HG03342 (cell line): ENCODE data around the gene ADGRA1.
"Not testable (repeated sequence)": the region's sequence is repeated elsewhere in the genome, so short reads cannot be mapped to it uniquely, and the experiment has no call there.

Source experiments
- ATAC-seq: cut with Tn5 transposase; IDR thresholded peaks from one replicate; pipeline ENCODE4 v1.9.1; 2021; ENCODE audit warnings: mild to moderate bottlenecking, moderate library complexity; ENCODE audit not compliant: unreplicated experiment

The ADGRA1 gene

GRCh38 chr10:133174689-133175263 is 87.1 kb downstream of the ADGRA1 start:
- ATAC-seq = no peak

- not testable (repeated sequence) for ATAC-seq
These were observed 87.9 kb downstream of the ADGRA1 start for GRCh38 chr10:133175624-133176023.

DNA sequence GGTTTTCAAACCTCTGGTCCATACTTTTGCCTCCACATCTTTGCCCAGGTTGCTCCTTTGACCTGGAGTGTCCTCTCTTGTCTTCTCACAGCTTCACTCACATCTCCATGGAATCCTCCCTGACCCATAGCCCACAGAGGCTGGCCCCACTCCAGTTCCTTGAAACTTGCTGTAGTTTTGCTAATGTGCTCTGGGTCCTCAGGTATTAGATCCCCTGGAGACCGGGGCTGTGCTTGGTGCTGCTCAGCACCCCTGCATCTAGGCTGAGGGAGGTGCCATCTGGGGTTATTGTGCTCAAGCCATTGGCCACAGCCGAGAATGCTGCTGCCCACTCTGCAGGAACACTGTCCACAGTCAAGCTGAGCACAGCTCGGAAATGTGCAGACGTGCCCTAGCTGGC is 88.8 kb downstream of the ADGRA1 start:
- no peak for ATAC-seq

GRCh38 chr10:133177380-133178157 is 89.8 kb downstream of the ADGRA1 start:
- ATAC-seq = no peak

DNA sequence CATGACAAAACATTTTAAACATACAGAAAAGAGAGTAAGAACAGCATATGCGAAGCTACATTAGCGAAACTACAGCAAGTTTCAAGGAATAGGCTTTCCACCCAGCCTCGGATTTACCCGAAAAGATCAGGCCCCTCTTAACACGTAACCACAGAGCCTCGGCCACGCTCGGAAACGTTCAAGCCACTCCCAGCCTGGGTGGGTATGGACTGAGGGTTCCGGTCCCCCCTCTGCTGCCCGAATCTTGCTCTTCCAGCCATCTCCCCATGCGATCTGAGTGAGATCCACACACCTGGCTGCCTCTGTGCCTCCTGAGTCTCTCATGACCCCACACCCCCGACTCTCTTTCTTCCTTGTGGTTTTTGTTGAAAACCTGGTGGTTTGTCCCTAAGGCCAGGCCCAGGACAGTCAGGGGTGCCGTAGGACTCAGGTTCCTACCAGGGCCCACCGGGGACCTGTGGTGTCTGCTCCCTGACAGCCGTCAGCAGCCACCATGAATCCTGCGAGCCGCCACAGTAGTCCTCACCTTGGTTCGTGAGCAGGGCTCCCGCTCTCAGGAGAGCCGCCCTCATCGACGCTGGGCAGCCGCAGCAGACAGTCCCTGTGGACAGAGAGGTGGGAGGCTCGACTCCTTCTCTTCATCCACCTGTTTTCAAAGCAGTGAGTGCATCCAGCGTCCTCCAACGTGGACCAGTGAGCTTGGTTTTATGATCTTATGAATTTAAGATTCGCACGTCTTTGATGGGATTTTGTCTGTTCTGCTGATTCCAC is 90.8 kb downstream of the ADGRA1 start:
- no peak for ATAC-seq

DNA sequence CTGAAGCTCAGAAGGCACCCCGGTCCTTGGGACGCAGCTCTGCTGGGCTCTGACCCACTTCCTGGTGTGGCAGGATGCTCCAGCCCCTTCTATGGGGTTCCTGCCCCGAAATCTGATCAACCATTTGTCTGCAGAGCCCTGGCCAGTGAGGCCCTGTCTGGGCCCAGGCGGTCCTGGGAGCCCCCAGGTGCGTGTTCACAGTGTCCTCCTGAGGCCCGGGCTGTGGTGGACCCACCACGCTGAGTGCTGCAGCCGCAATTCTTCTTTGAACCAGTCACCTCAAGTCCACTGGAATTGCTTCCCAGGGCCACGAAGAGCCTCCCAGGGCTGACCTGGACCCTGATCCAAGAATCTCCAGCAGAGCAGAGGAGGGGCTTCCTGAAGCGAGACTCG is 91.4 kb downstream of the ADGRA1 start:
- ATAC-seq = no peak

DNA sequence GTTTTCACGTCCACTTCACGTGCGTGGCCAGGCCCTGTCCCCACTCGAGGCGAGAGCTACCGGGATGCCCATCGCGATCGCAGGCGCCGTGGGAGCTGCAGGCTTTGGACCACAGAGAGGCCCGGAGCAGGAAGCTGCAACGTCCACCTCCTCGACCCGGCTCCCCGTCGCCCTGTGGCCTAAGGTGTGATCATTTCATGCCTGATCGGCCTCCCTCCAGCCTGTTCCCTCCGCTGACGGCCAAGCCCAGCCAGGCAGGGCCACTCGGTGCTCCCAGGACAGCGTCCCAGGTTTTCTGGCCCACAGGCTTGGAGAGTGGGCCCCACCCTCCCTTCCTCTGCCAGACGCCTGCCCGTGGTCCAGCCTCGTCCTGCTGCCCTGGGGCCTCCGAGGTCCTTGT is 91.9 kb downstream of the ADGRA1 start:
- no peak for ATAC-seq

- no peak for ATAC-seq
These were observed 92.7 kb downstream of the ADGRA1 start for GRCh38 chr10:133180192-133180964.

DNA sequence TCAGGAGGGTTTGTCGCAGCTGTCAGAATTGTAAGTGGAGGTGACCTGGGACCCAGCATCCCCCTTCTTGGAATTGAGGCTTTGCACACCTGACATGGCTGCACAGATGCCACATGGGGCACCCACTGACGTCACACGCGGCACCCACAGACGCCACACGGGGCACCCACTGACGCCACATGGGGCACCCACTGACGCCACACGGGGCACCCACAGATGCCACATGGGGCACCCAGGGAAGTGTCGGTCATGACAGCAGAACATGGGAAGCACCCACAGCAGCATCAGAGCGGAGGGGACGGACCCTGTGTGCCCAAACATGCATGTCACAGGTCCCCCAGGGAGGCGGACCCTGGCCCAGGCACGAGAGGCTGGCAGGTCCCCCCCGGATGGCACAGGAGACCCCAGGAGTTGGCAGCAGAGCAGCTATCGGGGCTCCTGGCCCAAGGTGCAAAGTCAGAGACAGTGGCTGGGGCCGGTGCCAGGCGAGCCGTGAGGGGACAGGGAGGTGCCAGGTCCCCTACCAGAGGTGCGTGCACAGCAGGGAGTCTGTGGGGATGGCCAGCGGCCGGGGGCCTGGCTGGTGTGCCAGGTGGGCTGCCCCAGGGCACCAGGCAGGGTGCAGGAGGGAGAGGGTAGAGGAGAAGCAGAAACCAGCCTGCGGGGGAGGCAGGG is 93.4 kb downstream of the ADGRA1 start:
- ATAC-seq = no peak
